Measurements from ENCODE around the gene CRYBG1. TPM values are rescaled to one million over a fixed set of nuclear protein-coding genes. Genes with fewer than 3 reads are reported as not detected.

CRYBG1 gene
- polyA plus RNA-seq, 1 experiment: 1.9 TPM

GRCh38 chr6:106608080-106608668 lies 247.7 kb downstream of the CRYBG1 start:
- no peak overlapping the region for H3K27ac ChIP-seq (ENCODE audit: low read depth, low read length)
- ChIA-PET POLR2A (no interaction called here), CTCF (interaction anchor here (0.6 to 1.5 kb wide), 11 partner anchors 9 to 371 kb away, joined by 3 to 8 read pairs (median 4); no protein-coding TSS in a partner anchor)
- TF ChIP-seq CTCF (IDR thresholded peaks at IDR 0.05; ENCODE audit: low read depth, low read length): peak; percentile 60
- no peak overlapping the region for H3K4me3 ChIP-seq (ENCODE audit: low read depth, low read length)
- DNase-seq (ENCODE audit: low read depth, low spot score): no peak
- H3K9me3 ChIP-seq (ENCODE audit: control insufficient read depth, insufficient read depth, low read length): no peaks in the 10 kb centered on the region
- no peaks in the 10 kb centered on the region for H3K27me3 ChIP-seq (ENCODE audit: control insufficient read depth, insufficient read depth, low read length)

GRCh38 chr6:106609699-106610098 lies 249.2 kb downstream of the CRYBG1 start:
- DNase-seq (ENCODE audit: low read depth, low spot score): no peak
- H3K9me3 ChIP-seq (ENCODE audit: control insufficient read depth, insufficient read depth, low read length): no peaks in the 10 kb centered on the region
- no peaks in the 10 kb centered on the region for H3K27me3 ChIP-seq (ENCODE audit: control insufficient read depth, insufficient read depth, low read length)
- CTCF ChIA-PET: interaction anchor here (1.2 kb wide), 1 partner anchor 370 kb away, joined by 6 read pairs; no protein-coding TSS in a partner anchor
- POLR2A ChIA-PET: no interaction called here
- TF ChIP-seq CTCF (IDR thresholded peaks at IDR 0.05; ENCODE audit: low read depth, low read length): peak; percentile 28; the same call in 1 of the 2 replicates
- H3K27ac ChIP-seq (ENCODE audit: low read depth, low read length): no peak overlapping the region
- H3K4me3 ChIP-seq (ENCODE audit: low read depth, low read length): no peak overlapping the region

- no peaks in the 10 kb centered on the region for H3K27me3 ChIP-seq (ENCODE audit: control insufficient read depth, insufficient read depth, low read length)
- ChIA-PET POLR2A (interaction anchor here (0.5 kb wide), 1 partner anchor 45 kb away, joined by 4 read pairs; no protein-coding TSS in a partner anchor), CTCF (interaction anchor here (1.5 kb wide), 1 partner anchor 368 kb away, joined by 8 read pairs; no protein-coding TSS in a partner anchor)
- H3K9me3 ChIP-seq (ENCODE audit: control insufficient read depth, insufficient read depth, low read length): no peaks in the 10 kb centered on the region
- no peak overlapping the region for H3K27ac ChIP-seq (ENCODE audit: low read depth, low read length)
- no peak for TF ChIP-seq CTCF (IDR thresholded peaks at IDR 0.05; ENCODE audit: low read depth, low read length)
- DNase-seq (ENCODE audit: low read depth, low spot score): no peak
- H3K4me3 ChIP-seq (ENCODE audit: low read depth, low read length): no peak overlapping the region
Observed at GRCh38 chr6:106611030-106611429, 250.5 kb downstream of the CRYBG1 start.

GRCh38 chr6:106612671-106613416 lies 252.3 kb downstream of the CRYBG1 start:
- TF ChIP-seq CTCF (IDR thresholded peaks at IDR 0.05; ENCODE audit: low read depth, low read length): no peak
- DNase-seq (ENCODE audit: low read depth, low spot score): no peak
- Histone ChIP-seq H3K9me3 (ENCODE audit: control insufficient read depth, insufficient read depth, low read length) (no peaks in the 10 kb centered on the region), H3K27me3 (ENCODE audit: control insufficient read depth, insufficient read depth, low read length) (no peaks in the 10 kb centered on the region), H3K27ac (ENCODE audit: low read depth, low read length) (no peak overlapping the region), H3K4me3 (ENCODE audit: low read depth, low read length) (no peak overlapping the region)
- ChIA-PET CTCF (interaction anchor here (0.8 to 1.4 kb wide), 2 partner anchors 273 to 367 kb away, joined by 3 to 5 read pairs; no protein-coding TSS in a partner anchor), POLR2A (no interaction called here)

- no peak for DNase-seq (ENCODE audit: low read depth, low spot score)
- CTCF ChIA-PET: interaction anchor here (0.8 to 1.4 kb wide), 2 partner anchors 274 to 366 kb away, joined by 3 to 5 read pairs; no protein-coding TSS in a partner anchor
- H3K4me3 ChIP-seq (ENCODE audit: low read depth, low read length): no peak overlapping the region
- POLR2A ChIA-PET: no interaction called here
- H3K27ac ChIP-seq (ENCODE audit: low read depth, low read length): no peak overlapping the region
- no peaks in the 10 kb centered on the region for H3K9me3 ChIP-seq (ENCODE audit: control insufficient read depth, insufficient read depth, low read length)
- no peak for TF ChIP-seq CTCF (IDR thresholded peaks at IDR 0.05; ENCODE audit: low read depth, low read length)
- no peaks in the 10 kb centered on the region for H3K27me3 ChIP-seq (ENCODE audit: control insufficient read depth, insufficient read depth, low read length)
Observed at GRCh38 chr6:106613590-106613989, 253.1 kb downstream of the CRYBG1 start.
